Fibroblast of the aortic adventitia (primary cell): ENCODE results near the gene PP2D1. TPM values are rescaled to one million over a fixed set of nuclear protein-coding genes. Genes with fewer than 3 reads are reported as not detected.
"Not testable (repeated sequence)": the region's sequence is repeated elsewhere in the genome, so short reads cannot be mapped to it uniquely, and the experiment has no call there.

Experiments used
- DNase-seq: peaks from one replicate; pipeline ENCODE4 v3.0.0-alpha.2; 2010; ENCODE audit warnings: low read depth
- H3K4me3 ChIP-seq: 2 replicates; pipeline ENCODE4 v1.5.1; 2011; ENCODE audit warnings: low read depth, mild to moderate bottlenecking, control low read depth, low read length, moderate library complexity
- CTCF ChIP-seq: IDR thresholded peaks from 2 replicates; pipeline ENCODE4 v1.5.1; 2011; ENCODE audit warnings: mild to moderate bottlenecking, low read length, control low read depth, inconsistent platforms; ENCODE audit not compliant: insufficient read depth
- total RNA-seq: library from RNA; depleted of rRNA; stranded (reverse); fragments of >200 nt; gene quantifications from 2 replicates; pipeline ENCODE4 v1.2.3, GENCODE V29; 2012; ENCODE audit warnings: low replicate concordance

The PP2D1 gene
- total RNA-seq, 1 donor: not detected

GRCh38 chr3:19967812-19968211 lies 44.3 kb downstream of the PP2D1 start:
- DNase-seq: no peak
- TF ChIP-seq CTCF: no peak
- H3K4me3 ChIP-seq: no peak overlapping the region

GRCh38 chr3:19967208-19967607 lies 44.9 kb downstream of the PP2D1 start:
- DNase-seq: no peak
- no peak overlapping the region for H3K4me3 ChIP-seq
- no peak for TF ChIP-seq CTCF

GRCh38 chr3:19961960-19962359 lies 50.1 kb downstream of the PP2D1 start:
- DNase-seq: no peak
- no peak for TF ChIP-seq CTCF
- H3K4me3 ChIP-seq: no peak overlapping the region

GRCh38 chr3:19960696-19961095 lies 51.4 kb downstream of the PP2D1 start:
- no peak for TF ChIP-seq CTCF
- no peak for DNase-seq
- H3K4me3 ChIP-seq: no peak overlapping the region

- no peak for DNase-seq
- H3K4me3 ChIP-seq: no peak overlapping the region
- TF ChIP-seq CTCF: no peak
These were observed 52.6 kb downstream of the PP2D1 start for GRCh38 chr3:19959505-19959904.

GRCh38 chr3:19957354-19957753 lies 54.7 kb downstream of the PP2D1 start:
- DNase-seq, H3K4me3 ChIP-seq: not testable (repeated sequence)

- no peak overlapping the region for H3K4me3 ChIP-seq
- DNase-seq: no peak
- TF ChIP-seq CTCF: no peak
These were observed 57.4 kb downstream of the PP2D1 start for GRCh38 chr3:19954676-19955075.
